ENCODE data around the gene ITGB5. TPM values are rescaled to one million over a fixed set of nuclear protein-coding genes. Genes with fewer than 3 reads are reported as not detected.

ITGB5 gene
- total RNA-seq, 1 donor from 2014 or later = 156 TPM

DNA sequence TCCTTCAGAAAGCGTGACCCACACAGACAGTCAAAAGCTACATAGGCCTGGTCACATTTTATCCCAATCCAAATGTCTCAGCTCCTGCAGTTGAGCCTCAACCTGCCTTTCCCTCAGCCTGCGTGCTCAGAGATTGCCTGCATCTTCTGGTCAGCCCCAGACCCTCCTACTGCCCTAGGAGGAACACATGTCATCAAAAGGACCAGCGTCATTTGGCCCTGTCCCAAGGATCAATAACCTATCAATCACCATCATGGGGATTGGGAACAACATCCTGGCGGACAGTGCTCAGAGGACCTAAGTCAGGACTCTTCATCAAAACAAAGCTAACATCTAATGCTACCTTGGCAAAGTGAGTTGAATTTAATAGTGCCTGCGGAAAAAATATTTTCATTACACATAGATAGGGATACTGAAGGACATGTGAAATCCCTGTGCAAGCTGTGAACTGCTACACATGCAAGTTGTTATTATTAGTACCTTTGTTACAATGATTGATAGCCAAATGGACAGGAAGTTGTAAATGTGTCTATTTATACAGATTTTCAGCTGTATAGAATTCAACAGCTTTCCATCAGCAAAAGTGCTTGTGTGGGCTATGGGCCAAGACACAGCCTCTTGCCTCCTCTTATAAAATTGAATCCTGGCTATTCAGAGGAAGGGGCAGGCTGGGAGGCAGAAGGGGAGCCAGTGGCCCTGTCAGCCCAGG is 109.2 kb downstream of the ITGB5 start:
- intact Hi-C loops (cut with DNase I) = no loop called here
- no peak for TF ChIP-seq CTCF (IDR thresholded peaks at IDR 0.05)
- no peak for TF ChIP-seq POLR2AphosphoS5 (IDR thresholded peaks at IDR 0.05; ENCODE audit: insufficient read depth in 1 of 2, low read depth in 1 of 2)
- no peak for TF ChIP-seq POLR2A (IDR thresholded peaks at IDR 0.05)
- DNase-seq (ENCODE audit: extremely low spot score in 2 of 2) = no peak
- H3K36me3 ChIP-seq = no peaks in the 10 kb centered on the region
- peak overlapping the region; percentile 86 for H3K27ac ChIP-seq
- H3K9me3 ChIP-seq = no peaks in the 10 kb centered on the region
- no peak overlapping the region for H3K4me3 ChIP-seq
- no peaks in the 10 kb centered on the region for H3K27me3 ChIP-seq
- peaks cover 65% of the 10 kb centered on the region for H3K4me1 ChIP-seq

- peaks cover 70% of the 10 kb centered on the region for H3K4me1 ChIP-seq
- no peaks in the 10 kb centered on the region for H3K9me3 ChIP-seq
- intact Hi-C loops (cut with DNase I) = no loop called here
- H3K36me3 ChIP-seq = no peaks in the 10 kb centered on the region
- H3K4me3 ChIP-seq = no peak overlapping the region
- DNase-seq (ENCODE audit: extremely low spot score in 2 of 2) = no peak
- H3K27me3 ChIP-seq = no peaks in the 10 kb centered on the region
- TF ChIP-seq POLR2A (IDR thresholded peaks at IDR 0.05) (no peak), CTCF (IDR thresholded peaks at IDR 0.05) (no peak), POLR2AphosphoS5 (IDR thresholded peaks at IDR 0.05; ENCODE audit: insufficient read depth in 1 of 2, low read depth in 1 of 2) (no peak)
- H3K27ac ChIP-seq = no peak overlapping the region
Observed at GRCh38 chr3:124776856-124777255, 110.3 kb downstream of the ITGB5 start.

DNA sequence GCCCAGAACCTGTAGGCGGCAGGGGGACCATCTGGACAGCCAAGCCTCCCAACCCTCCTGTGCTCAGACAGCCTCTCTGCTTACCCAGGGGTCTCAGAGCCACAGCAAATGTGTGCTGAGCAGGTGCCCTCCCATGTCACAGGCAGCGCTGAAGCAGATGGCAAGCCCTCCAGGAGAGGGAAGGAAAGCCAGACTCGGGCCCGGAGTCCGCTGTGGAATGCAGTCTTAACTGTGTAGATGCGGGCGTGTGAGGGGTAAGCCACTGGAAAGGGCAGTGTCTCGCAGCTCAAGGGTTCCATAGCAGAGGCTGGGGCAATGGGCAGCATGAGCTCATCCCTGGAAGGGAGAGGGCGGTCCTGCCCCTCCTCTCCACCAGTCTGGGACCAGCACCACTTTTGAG is 111.3 kb downstream of the ITGB5 start:
- Histone ChIP-seq H3K9me3 (no peaks in the 10 kb centered on the region), H3K27me3 (no peaks in the 10 kb centered on the region), H3K36me3 (no peaks in the 10 kb centered on the region), H3K4me3 (no peak overlapping the region), H3K27ac (no peak overlapping the region), H3K4me1 (peaks cover 70% of the 10 kb centered on the region)
- no peak for TF ChIP-seq POLR2A (IDR thresholded peaks at IDR 0.05)
- no peak for TF ChIP-seq POLR2AphosphoS5 (IDR thresholded peaks at IDR 0.05; ENCODE audit: insufficient read depth in 1 of 2, low read depth in 1 of 2)
- TF ChIP-seq CTCF (IDR thresholded peaks at IDR 0.05) = no peak
- no peak for DNase-seq (ENCODE audit: extremely low spot score in 2 of 2)
- intact Hi-C loops (cut with DNase I) = no loop called here

DNA sequence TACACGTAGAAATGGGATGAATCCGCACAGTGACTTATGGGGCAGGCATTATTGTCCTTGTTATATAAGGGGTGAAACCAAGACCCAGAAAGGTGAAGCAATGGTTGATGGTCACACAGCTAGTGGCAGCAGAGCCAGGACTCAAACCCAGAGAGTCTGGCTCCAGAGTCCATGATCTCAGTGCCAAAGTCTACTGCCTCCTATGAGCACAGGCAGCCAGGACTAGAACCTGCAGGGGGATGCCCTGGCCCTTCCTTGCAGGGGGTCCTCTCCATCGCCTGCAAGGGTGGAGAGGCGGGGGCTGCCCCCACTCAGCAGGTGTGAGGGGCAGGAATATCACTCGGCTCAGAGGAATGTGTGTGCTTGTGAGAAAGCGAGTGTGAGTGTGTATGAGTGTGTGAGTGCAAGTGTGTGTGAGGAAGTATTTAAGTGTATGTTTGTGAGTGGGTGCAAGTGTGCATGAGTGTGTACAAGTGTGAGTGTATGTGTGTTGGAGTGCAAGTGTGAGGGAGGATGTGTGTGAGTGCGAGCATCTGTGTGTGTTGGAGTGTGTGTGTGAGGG is 112.2 kb downstream of the ITGB5 start:
- peak overlapping the region; percentile 23 for H3K27ac ChIP-seq
- H3K36me3 ChIP-seq = peaks cover 0 to 2% of the 10 kb centered on the region in 2 donors
- H3K27me3 ChIP-seq = no peaks in the 10 kb centered on the region
- no peak for DNase-seq (ENCODE audit: extremely low spot score in 2 of 2)
- no peak overlapping the region for H3K4me3 ChIP-seq
- peaks cover 70% of the 10 kb centered on the region for H3K4me1 ChIP-seq
- no peaks in the 10 kb centered on the region for H3K9me3 ChIP-seq
- intact Hi-C loops (cut with DNase I) = loop anchor here (5.0 kb wide), 1 partner anchor 122 kb away; no protein-coding TSS in a partner anchor
- no peak for TF ChIP-seq CTCF (IDR thresholded peaks at IDR 0.05)
- TF ChIP-seq POLR2A (IDR thresholded peaks at IDR 0.05) = no peak
- TF ChIP-seq POLR2AphosphoS5 (IDR thresholded peaks at IDR 0.05; ENCODE audit: insufficient read depth in 1 of 2, low read depth in 1 of 2) = no peak

DNA sequence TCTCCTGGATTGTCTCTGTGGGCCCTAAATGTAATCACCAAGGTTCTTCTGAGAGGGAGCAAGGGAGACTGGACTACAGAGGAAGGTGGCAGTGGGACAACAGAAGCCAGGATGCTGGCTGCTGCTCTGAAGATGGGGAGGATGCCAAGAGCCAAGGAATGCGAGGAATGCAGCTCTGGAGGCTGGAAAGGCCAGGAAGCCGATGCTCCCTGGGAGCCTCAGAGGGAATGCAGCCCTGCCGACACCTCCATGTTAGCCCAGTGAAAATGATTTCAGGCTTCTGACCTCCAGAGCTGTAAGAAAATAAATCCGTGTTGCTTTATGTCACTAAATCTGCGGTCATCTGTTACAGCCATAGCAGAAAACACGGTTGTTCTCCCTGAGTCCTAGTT is 112.8 kb downstream of the ITGB5 start:
- TF ChIP-seq CTCF (IDR thresholded peaks at IDR 0.05) (no peak), POLR2AphosphoS5 (IDR thresholded peaks at IDR 0.05; ENCODE audit: insufficient read depth in 1 of 2, low read depth in 1 of 2) (peak in 1 of 2 donors; percentile 13)
- Histone ChIP-seq H3K27ac (peak overlapping the region; percentile 23), H3K4me3 (no peak overlapping the region), H3K9me3 (no peaks in the 10 kb centered on the region), H3K36me3 (peaks cover 0 to 8% of the 10 kb centered on the region in 2 donors), H3K27me3 (no peaks in the 10 kb centered on the region), H3K4me1 (peaks cover 69% of the 10 kb centered on the region)
- no peak for DNase-seq (ENCODE audit: extremely low spot score in 2 of 2)
- intact Hi-C loops (cut with DNase I) = loop anchor here (5.0 kb wide), 1 partner anchor 123 kb away; no protein-coding TSS in a partner anchor
